Activated CD4-positive, alpha-beta T cell treated with anti-CD3 and anti-CD28 coated beads, Interleukin-2, amount 10 ng/mL, durations not matched to agents 7 days and 5 days (primary cell): ENCODE results near the gene PHF1. TPM values are rescaled to one million over a fixed set of nuclear protein-coding genes. Genes with fewer than 3 reads are reported as not detected.

Experiments
- CTCF ChIA-PET: fragments of 350-600 bp; sonication (Branson Sonifier 250); formaldehyde crosslinking; loops from one replicate; lab custom pipeline; 2021; ENCODE audit warnings: antibody characterized with exemption; lab: Charles Lee
- POLR2A ChIA-PET: fragments of 350-600 bp; sonication (Branson Sonifier 250); formaldehyde crosslinking; loops from one replicate; lab custom pipeline; 2021; ENCODE audit warnings: antibody characterized with exemption; lab: Charles Lee
- DNase-seq: peaks from one replicate; pipeline ENCODE4 v3.0.0-alpha.2; 2020
- H3K27ac Mint-ChIP-seq: one replicate; pipeline ENCODE4 v1.8.0; 2021; ENCODE audit warnings: mild to moderate bottlenecking, moderate library complexity, mixed read lengths
- H3K27me3 Mint-ChIP-seq: one replicate; pipeline ENCODE4 v1.8.0; 2021; ENCODE audit warnings: mixed read lengths
- H3K36me3 Mint-ChIP-seq: one replicate; pipeline ENCODE4 v1.8.0; 2021; ENCODE audit warnings: low read depth, mixed read lengths
- H3K4me1 Mint-ChIP-seq: one replicate; pipeline ENCODE4 v1.8.0; 2021; ENCODE audit warnings: mixed read lengths
- H3K4me3 Mint-ChIP-seq: one replicate; pipeline ENCODE4 v1.8.0; 2021; ENCODE audit warnings: mild to moderate bottlenecking, moderate library complexity, mixed read lengths
- H3K9me3 Mint-ChIP-seq: one replicate; pipeline ENCODE4 v1.8.0; 2021; ENCODE audit warnings: mixed read lengths
- total RNA-seq, 2 experiments: library from RNA; stranded (reverse); gene quantifications; one replicate each; pipeline ENCODE4 v1.2.3, GENCODE V29; 2021

The PHF1 gene
- total RNA-seq, 2 experiments from 2014 or later = 34.2 to 37.7 TPM

DNA sequence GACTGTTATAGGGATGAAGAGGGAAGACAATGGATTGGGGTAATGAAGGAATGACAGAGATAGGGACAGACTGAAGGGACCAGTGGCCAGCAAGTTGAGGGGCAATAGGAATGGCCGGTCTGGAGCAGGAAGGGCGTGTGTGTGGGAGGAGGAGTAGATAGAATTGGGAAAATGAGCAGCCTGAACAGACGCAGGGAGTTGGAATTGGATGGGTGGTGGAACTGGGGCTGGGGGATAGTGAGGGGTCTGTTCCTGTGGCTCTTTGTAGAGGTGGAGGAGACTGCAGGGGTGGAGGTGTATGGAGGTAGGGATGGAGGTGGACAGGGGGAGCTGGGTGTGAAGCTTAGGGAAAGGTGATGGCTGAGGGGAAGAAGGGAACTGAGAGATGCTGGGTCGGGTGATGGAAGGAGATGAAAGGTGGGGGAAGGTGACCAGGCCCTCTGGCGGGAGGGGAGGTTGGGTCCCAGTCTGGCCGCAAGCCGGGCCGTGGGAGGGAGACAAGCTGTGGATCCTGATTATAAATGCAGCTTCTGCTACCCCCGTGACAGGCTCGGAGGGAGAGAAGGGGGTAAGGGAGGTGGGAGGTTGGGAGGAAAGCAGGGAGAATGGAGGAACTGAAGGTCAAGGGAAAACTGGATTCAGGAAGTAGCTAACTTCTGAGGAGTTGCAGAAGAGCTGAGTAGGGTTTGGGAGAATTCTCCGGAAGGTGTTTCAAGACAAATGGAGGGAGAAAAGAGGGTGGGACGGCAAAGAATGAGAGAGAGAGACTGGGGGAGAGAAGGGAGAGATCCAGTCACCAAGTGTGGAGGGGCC lies 14.2 kb downstream of the PHF1 start:
- POLR2A ChIA-PET = no interaction called here
- CTCF ChIA-PET = interaction anchor here (0.6 to 1.7 kb wide), 7 partner anchors 7 to 156 kb away, joined by 3 to 7 read pairs (median 4); partner anchors contain the start of genes CUTA and ZBTB9
- peaks cover 3% of the 10 kb centered on the region for H3K27me3 Mint-ChIP-seq
- no peaks in the 10 kb centered on the region for H3K9me3 Mint-ChIP-seq
- H3K4me3 Mint-ChIP-seq = peak overlapping the region; percentile 88
- peaks cover 73% of the 10 kb centered on the region for H3K4me1 Mint-ChIP-seq
- no peak for DNase-seq
- peaks cover 18% of the 10 kb centered on the region for H3K36me3 Mint-ChIP-seq
- H3K27ac Mint-ChIP-seq = peak overlapping the region; percentile 90

- peaks cover 18% of the 10 kb centered on the region for H3K36me3 Mint-ChIP-seq
- CTCF ChIA-PET = interaction anchor here (0.6 to 1.7 kb wide), 9 partner anchors 8 to 927 kb away, joined by 3 to 7 read pairs (median 4); partner anchors contain the start of genes CUTA and ZBTB9
Measured at GRCh38 chr6:33425668-33426577, 15.1 kb downstream of the PHF1 start.

DNA sequence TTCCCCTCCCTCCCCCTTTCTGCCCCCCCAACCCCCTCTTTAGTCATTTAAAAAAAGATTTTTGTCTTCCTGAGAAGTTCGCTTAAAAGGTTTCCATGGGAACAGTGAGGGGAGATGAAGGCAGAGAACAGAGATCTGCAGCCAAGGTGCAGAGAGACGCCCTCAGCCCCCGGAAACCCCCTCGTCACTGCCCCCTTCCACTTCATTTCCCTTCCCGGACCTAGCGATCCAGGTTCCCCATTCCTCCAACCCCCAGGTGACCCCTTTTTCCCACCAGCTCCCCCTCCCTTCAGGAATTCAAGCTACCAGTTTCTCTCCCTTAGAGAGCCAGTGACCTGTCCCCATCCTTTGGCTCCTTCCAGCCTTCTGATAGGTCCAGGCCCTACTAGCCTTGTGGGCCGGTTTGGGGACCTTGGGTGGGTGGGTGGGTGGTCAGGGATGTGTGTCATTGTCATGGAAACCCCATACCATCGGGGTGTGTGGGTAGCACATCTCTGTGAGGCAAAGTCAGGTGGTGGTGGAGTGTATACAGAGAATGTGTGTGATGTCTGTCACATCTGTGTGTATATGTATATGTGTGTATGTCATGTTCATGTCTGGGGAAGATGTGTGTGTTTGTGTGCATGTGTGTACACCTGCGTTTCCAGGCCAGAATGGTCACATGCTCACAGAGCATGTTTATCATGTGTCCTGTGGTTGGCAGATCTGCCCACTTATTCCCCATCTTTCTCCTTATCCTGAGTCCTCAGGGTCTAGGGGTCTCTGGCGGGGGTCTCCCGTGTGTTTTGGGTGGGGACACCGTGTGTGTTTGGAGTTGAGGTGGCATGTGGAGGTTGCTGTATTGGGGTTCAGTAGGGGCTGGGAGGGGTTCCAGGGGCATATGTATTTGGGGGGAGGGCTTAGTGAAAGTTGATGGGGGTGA lies 16.0 kb downstream of the PHF1 start:
- POLR2A ChIA-PET = no interaction called here
- H3K9me3 Mint-ChIP-seq = no peaks in the 10 kb centered on the region
- DNase-seq = peak; percentile 41
- H3K36me3 Mint-ChIP-seq = peaks cover 18% of the 10 kb centered on the region
- H3K4me3 Mint-ChIP-seq = peak overlapping the region; percentile 88
- H3K27ac Mint-ChIP-seq = peak overlapping the region; percentile 90
- CTCF ChIA-PET = interaction anchor here (0.6 to 1.6 kb wide), 4 partner anchors 9 to 926 kb away, joined by 3 to 4 read pairs (median 3); partner anchors contain the start of gene CUTA
- peaks cover 80% of the 10 kb centered on the region for H3K4me1 Mint-ChIP-seq
- H3K27me3 Mint-ChIP-seq = no peaks in the 10 kb centered on the region

More at GRCh38 chr6:33425668-33426577, 15.1 kb downstream of the PHF1 start:
- Mint-ChIP-seq H3K27me3 (peaks cover 3% of the 10 kb centered on the region), H3K4me1 (peaks cover 80% of the 10 kb centered on the region), H3K4me3 (peak overlapping the region; percentile 88), H3K9me3 (no peaks in the 10 kb centered on the region), H3K27ac (peak overlapping the region; percentile 90)
- POLR2A ChIA-PET = no interaction called here
- DNase-seq = peak; percentile 82

- H3K4me1 Mint-ChIP-seq = peaks cover 86% of the 10 kb centered on the region
- peaks cover 21% of the 10 kb centered on the region for H3K36me3 Mint-ChIP-seq
- peak overlapping the region; percentile 90 for H3K27ac Mint-ChIP-seq
- no peaks in the 10 kb centered on the region for H3K27me3 Mint-ChIP-seq
- H3K4me3 Mint-ChIP-seq = peak overlapping the region; percentile 88
- DNase-seq = peak; percentile 64
- H3K9me3 Mint-ChIP-seq = no peaks in the 10 kb centered on the region
- POLR2A ChIA-PET = no interaction called here
- CTCF ChIA-PET = no interaction called here
Measured at GRCh38 chr6:33427585-33428223, 16.9 kb downstream of the PHF1 start.

GRCh38 chr6:33428224-33428965 lies 17.6 kb downstream of the PHF1 start:
- no peaks in the 10 kb centered on the region for H3K9me3 Mint-ChIP-seq
- no peaks in the 10 kb centered on the region for H3K27me3 Mint-ChIP-seq
- peaks cover 24% of the 10 kb centered on the region for H3K36me3 Mint-ChIP-seq
- H3K4me3 Mint-ChIP-seq = peak overlapping the region; percentile 83
- H3K27ac Mint-ChIP-seq = peak overlapping the region; percentile 93
- ChIA-PET CTCF (interaction anchor here (0.7 to 4.1 kb wide), 10 partner anchors 10 to 805 kb away, joined by 3 to 28 read pairs (median 4); partner anchors contain the start of genes CUTA, SYNGAP1 and ZBTB22), POLR2A (interaction anchor here (1.0 kb wide), 1 partner anchor 142 kb away, joined by 3 read pairs; no protein-coding TSS in a partner anchor)
- peaks cover 86% of the 10 kb centered on the region for H3K4me1 Mint-ChIP-seq
- DNase-seq = peak; percentile 45

GRCh38 chr6:33428966-33429749 lies 18.3 kb downstream of the PHF1 start:
- H3K27me3 Mint-ChIP-seq = no peaks in the 10 kb centered on the region
- peaks cover 17% of the 10 kb centered on the region for H3K36me3 Mint-ChIP-seq
- ChIA-PET CTCF (interaction anchor here (0.5 to 4.1 kb wide), 12 partner anchors 11 to 804 kb away, joined by 3 to 28 read pairs (median 4); partner anchors contain the start of genes CUTA, ITPR3, SYNGAP1 and ZBTB22), POLR2A (interaction anchor here (1.0 kb wide), 1 partner anchor 142 kb away, joined by 3 read pairs; no protein-coding TSS in a partner anchor)
- no peaks in the 10 kb centered on the region for H3K9me3 Mint-ChIP-seq
- H3K4me1 Mint-ChIP-seq = peaks cover 80% of the 10 kb centered on the region
- peak overlapping the region; percentile 93 for H3K27ac Mint-ChIP-seq
- no peak for DNase-seq
- peak overlapping the region; percentile 83 for H3K4me3 Mint-ChIP-seq

DNA sequence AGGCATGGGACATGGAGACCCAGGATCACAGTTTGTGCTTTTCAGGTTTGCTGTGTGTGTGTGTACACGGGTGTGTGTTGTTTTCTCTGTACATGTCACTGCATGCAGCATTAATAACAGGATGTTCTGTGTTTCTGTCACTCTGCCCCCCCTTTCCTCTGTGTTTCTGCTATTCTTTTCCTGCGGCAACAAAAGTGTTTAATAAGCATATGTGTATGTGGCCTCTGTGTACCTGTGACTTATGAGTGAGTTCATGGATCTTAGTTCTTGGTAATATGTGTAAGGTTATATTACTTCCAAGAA lies 18.9 kb downstream of the PHF1 start:
- CTCF ChIA-PET = interaction anchor here (0.5 to 4.1 kb wide), 8 partner anchors 11 to 804 kb away, joined by 3 to 28 read pairs (median 3); partner anchors contain the start of genes BAK1, CUTA, ITPR3 and SYNGAP1

GRCh38 chr6:33430334-33430733 lies 19.5 kb downstream of the PHF1 start:
- Mint-ChIP-seq H3K27ac (peak overlapping the region; percentile 93), H3K4me3 (peak overlapping the region; percentile 83), H3K4me1 (peaks cover 70% of the 10 kb centered on the region), H3K9me3 (no peaks in the 10 kb centered on the region), H3K27me3 (no peaks in the 10 kb centered on the region), H3K36me3 (peaks cover 14% of the 10 kb centered on the region)
- DNase-seq = peak; percentile 39
- POLR2A ChIA-PET = interaction anchor here (1.1 kb wide), 1 partner anchor 20 kb away, joined by 3 read pairs; the partner anchor contains the start of gene PHF1
- CTCF ChIA-PET = interaction anchor here (0.9 to 4.1 kb wide), 6 partner anchors 12 to 271 kb away, joined by 3 to 28 read pairs (median 4); partner anchors contain the start of genes BAK1, CUTA and SYNGAP1

More for the DNA sequence above, 18.9 kb downstream of the PHF1 start:
- DNase-seq = peak; percentile 39
- peak overlapping the region; percentile 83 for H3K4me3 Mint-ChIP-seq
- POLR2A ChIA-PET = interaction anchor here (1.0 kb wide), 1 partner anchor 141 kb away, joined by 3 read pairs; no protein-coding TSS in a partner anchor
- H3K27me3 Mint-ChIP-seq = no peaks in the 10 kb centered on the region
- H3K9me3 Mint-ChIP-seq = no peaks in the 10 kb centered on the region
- H3K36me3 Mint-ChIP-seq = peaks cover 12% of the 10 kb centered on the region
- H3K27ac Mint-ChIP-seq = peak overlapping the region; percentile 93
- H3K4me1 Mint-ChIP-seq = peaks cover 74% of the 10 kb centered on the region

- Mint-ChIP-seq H3K9me3 (no peaks in the 10 kb centered on the region), H3K27me3 (no peaks in the 10 kb centered on the region), H3K27ac (peak overlapping the region; percentile 93), H3K4me3 (peak overlapping the region; percentile 83), H3K4me1 (peaks cover 67% of the 10 kb centered on the region), H3K36me3 (peaks cover 16% of the 10 kb centered on the region)
- POLR2A ChIA-PET = interaction anchor here (1.1 kb wide), 1 partner anchor 21 kb away, joined by 3 read pairs; the partner anchor contains the start of gene PHF1
- DNase-seq = peak; percentile 89
- CTCF ChIA-PET = interaction anchor here (0.6 to 4.1 kb wide), 8 partner anchors 13 to 270 kb away, joined by 3 to 28 read pairs (median 4); partner anchors contain the start of genes BAK1, CUTA, SYNGAP1 and ZBTB9
Measured at GRCh38 chr6:33430991-33431879, 20.4 kb downstream of the PHF1 start.
